Adrenal gland (tissue), 12 donors: ENCODE measurements around the gene THPO. TPM values are rescaled to one million over a fixed set of nuclear protein-coding genes. Genes with fewer than 3 reads are reported as not detected.

Experiments used
- DNase-seq, 7 donors: peaks; one replicate each; pipeline ENCODE4 v3.0.0-alpha.2; 2019 to 2020
- H3K27ac ChIP-seq, 5 donors: fragments of 200-600 bp; sonication (generic) in 4 of 5; 1 replicate in 3 of 5; 2 replicates in 2 of 5; pipeline versions ENCODE4 v1.5.1 to v1.8.0; 2016 to 2020; ENCODE audit warnings: mild to moderate bottlenecking in 1 of 5
- H3K27me3 ChIP-seq: fragments of 200-600 bp; 2 replicates; pipeline ENCODE4 v1.8.0; 2021
- H3K36me3 ChIP-seq, 2 donors: fragments of 200-600 bp; replicated peaks in 1 of 2; 1 replicate in 1 of 2; 2 replicates in 1 of 2; pipeline versions ENCODE4 v1.5.1 to v1.8.0; 2018 to 2022
- H3K4me1 ChIP-seq, 2 donors: fragments of 200-600 bp; replicated peaks in 1 of 2; 1 replicate in 1 of 2; 2 replicates in 1 of 2; pipeline versions ENCODE4 v1.5.1 to v1.8.0; 2018 to 2021
- H3K4me3 ChIP-seq, 4 donors: fragments of 200-600 bp; sonication (generic) in 3 of 4; one replicate each; pipeline ENCODE4 v1.5.1; 2016 to 2018
- H3K9me3 ChIP-seq, 3 donors: fragments of 200-600 bp; sonication (generic) in 1 of 3; replicated peaks in 1 of 3; 1 replicate in 2 of 3; 2 replicates in 1 of 3; pipeline versions ENCODE4 v1.5.1 to v1.8.0; 2016 to 2021
- POLR2A ChIP-seq, 2 donors: fragments of 450-650 bp; IDR thresholded peaks; one replicate each; pipeline ENCODE4 v1.6.1; 2017; ENCODE audit warnings: antibody characterized with exemption in 2 of 2, mild to moderate bottlenecking in 2 of 2, moderate library complexity in 1 of 2
- WGBS, 4 donors: extraction: QIAGEN DNeasy Blood & Tissue Kit in 2 of 4; methylation state at CpG; one replicate each; pipeline versions ENCODE4 v1.1.5 to v1.1.7; 2013 to 2017; 5-methylcytosine and 5-hydroxymethylcytosine counted together
- intact Hi-C, 2 donors: fragments of 100-400 bp; cut with DNase I; formaldehyde crosslinking; loops; one replicate each; pipeline versions ENCODE4 v1.14.1 to v1.15.0; 2022 to 2023
- polyA plus RNA-seq, 3 donors: library from polyadenylated mRNA; stranded (reverse); fragments of 200-250 nt in 2 of 3; fragments of 350-450 nt in 1 of 3; fragmentation: Illumina TruSeq in 1 of 3; extraction: RNeasy Lipid Tissue Mini Kit (QIAGEN cat#74804) in 1 of 3; gene quantifications; one replicate each; pipeline ENCODE4 v1.2.3, GENCODE V29; 2013 to 2014
- total RNA-seq, 9 donors: library from RNA; depleted of rRNA in 4 of 9; stranded (reverse); fragments of >200 nt in 4 of 9; fragments of 120-200 nt in 1 of 9; fragmentation: NEBNext Ultra II Directional in 1 of 9; extraction: Animal tissue kit (Norgen Biotek cat#: 25700) in 1 of 9; gene quantifications; one replicate each; pipeline versions ENCODE4 v1.1.0 to v1.2.4, GENCODE V29; 2013 to 2023
- TF ChIP-seq, protein P1 (sequence below), 6 experiments: fragments of 450-650 bp in 4 of 6; fragments of 200-600 bp in 2 of 6; sonication (generic) in 1 of 6; IDR thresholded peaks; 1 replicate in 5 of 6; 2 replicates in 1 of 6; pipeline versions ENCODE4 v1.5.1 to v1.8.0; 2016 to 2021; ENCODE audit warnings: antibody characterized with exemption in 6 of 6, mild to moderate bottlenecking in 2 of 6, moderate library complexity in 1 of 6
- donor health status: healthy with polysubstance abuse.
- donor health status: Bipolar disorder and iron deficiency.
- donor health status: DM: yes; HTN: yes; CAD: no.
- donor health status: DM: no; HTN: no; CAD: no.
- donor health status: DM: no; HTN: no; CAD: no.
- donor health status: DM: yes; HTN: yes; CAD: no.

The THPO gene
- total and polyA plus RNA-seq, 12 donors, result 0.11 to 5.3 (median 2.2) TPM; not detected in 3

- H3K36me3 ChIP-seq, result no peaks in the 10 kb centered on the region
- no peak overlapping the region for H3K27ac ChIP-seq
- DNase-seq, result peak; percentile 71 to 84 (median 74)
- WGBS, 4 donors, result 19 to 35% (median 24%) methylated on average over 10 to 12 of the region's 14 CpGs
- H3K27me3 ChIP-seq, result no peaks in the 10 kb centered on the region
- intact Hi-C loops, result loop anchor here in 1 of 2 donors (5.0 kb wide), 2 partner anchors 95 to 125 kb away; no protein-coding TSS in a partner anchor
- H3K9me3 ChIP-seq, result no peaks in the 10 kb centered on the region
- TF ChIP-seq, protein P1, sequence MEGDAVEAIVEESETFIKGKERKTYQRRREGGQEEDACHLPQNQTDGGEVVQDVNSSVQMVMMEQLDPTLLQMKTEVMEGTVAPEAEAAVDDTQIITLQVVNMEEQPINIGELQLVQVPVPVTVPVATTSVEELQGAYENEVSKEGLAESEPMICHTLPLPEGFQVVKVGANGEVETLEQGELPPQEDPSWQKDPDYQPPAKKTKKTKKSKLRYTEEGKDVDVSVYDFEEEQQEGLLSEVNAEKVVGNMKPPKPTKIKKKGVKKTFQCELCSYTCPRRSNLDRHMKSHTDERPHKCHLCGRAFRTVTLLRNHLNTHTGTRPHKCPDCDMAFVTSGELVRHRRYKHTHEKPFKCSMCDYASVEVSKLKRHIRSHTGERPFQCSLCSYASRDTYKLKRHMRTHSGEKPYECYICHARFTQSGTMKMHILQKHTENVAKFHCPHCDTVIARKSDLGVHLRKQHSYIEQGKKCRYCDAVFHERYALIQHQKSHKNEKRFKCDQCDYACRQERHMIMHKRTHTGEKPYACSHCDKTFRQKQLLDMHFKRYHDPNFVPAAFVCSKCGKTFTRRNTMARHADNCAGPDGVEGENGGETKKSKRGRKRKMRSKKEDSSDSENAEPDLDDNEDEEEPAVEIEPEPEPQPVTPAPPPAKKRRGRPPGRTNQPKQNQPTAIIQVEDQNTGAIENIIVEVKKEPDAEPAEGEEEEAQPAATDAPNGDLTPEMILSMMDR (IDR thresholded peaks at IDR 0.05), result peak; percentile 86 to 95 (median 90)
- no peak for TF ChIP-seq POLR2A (IDR thresholded peaks at IDR 0.05)
- no peaks in the 10 kb centered on the region for H3K4me1 ChIP-seq
- no peak overlapping the region for H3K4me3 ChIP-seq
These were observed 39.8 kb upstream of the THPO start for GRCh38 chr3:184417619-184418327.

- H3K36me3 ChIP-seq, result no peaks in the 10 kb centered on the region
- H3K27me3 ChIP-seq, result no peaks in the 10 kb centered on the region
- no peaks in the 10 kb centered on the region for H3K4me1 ChIP-seq
- no peak for DNase-seq
- intact Hi-C loops, result loop anchor here in 1 of 2 donors (5.0 kb wide), 2 partner anchors 97 to 127 kb away; no protein-coding TSS in a partner anchor
- no peak overlapping the region for H3K27ac ChIP-seq
- WGBS, 4 donors, result 82 to 91% (median 85%) methylated on average over 4 of the region's 4 CpGs
- TF ChIP-seq, protein P1 (IDR thresholded peaks at IDR 0.05), result no peak
- TF ChIP-seq POLR2A (IDR thresholded peaks at IDR 0.05), result no peak
- H3K4me3 ChIP-seq, result no peak overlapping the region
- H3K9me3 ChIP-seq, result no peaks in the 10 kb centered on the region
These were observed 37.1 kb upstream of the THPO start for GRCh38 chr3:184415203-184415490.

GRCh38 chr3:184414418-184415202 is 36.6 kb upstream of the THPO start:
- intact Hi-C loops, result loop anchor here in 1 of 2 donors (5.0 kb wide), 2 partner anchors 98 to 128 kb away; no protein-coding TSS in a partner anchor
- Histone ChIP-seq H3K36me3 (no peaks in the 10 kb centered on the region), H3K4me1 (no peaks in the 10 kb centered on the region), H3K27ac (no peak overlapping the region), H3K27me3 (no peaks in the 10 kb centered on the region), H3K4me3 (no peak overlapping the region), H3K9me3 (no peaks in the 10 kb centered on the region)
- TF ChIP-seq, protein P1 (IDR thresholded peaks at IDR 0.05), result no peak
- no peak for TF ChIP-seq POLR2A (IDR thresholded peaks at IDR 0.05)
- DNase-seq, result no peak
- WGBS, 4 donors, result 80 to 84% (median 81%) methylated on average over 16 of the region's 16 CpGs

DNA sequence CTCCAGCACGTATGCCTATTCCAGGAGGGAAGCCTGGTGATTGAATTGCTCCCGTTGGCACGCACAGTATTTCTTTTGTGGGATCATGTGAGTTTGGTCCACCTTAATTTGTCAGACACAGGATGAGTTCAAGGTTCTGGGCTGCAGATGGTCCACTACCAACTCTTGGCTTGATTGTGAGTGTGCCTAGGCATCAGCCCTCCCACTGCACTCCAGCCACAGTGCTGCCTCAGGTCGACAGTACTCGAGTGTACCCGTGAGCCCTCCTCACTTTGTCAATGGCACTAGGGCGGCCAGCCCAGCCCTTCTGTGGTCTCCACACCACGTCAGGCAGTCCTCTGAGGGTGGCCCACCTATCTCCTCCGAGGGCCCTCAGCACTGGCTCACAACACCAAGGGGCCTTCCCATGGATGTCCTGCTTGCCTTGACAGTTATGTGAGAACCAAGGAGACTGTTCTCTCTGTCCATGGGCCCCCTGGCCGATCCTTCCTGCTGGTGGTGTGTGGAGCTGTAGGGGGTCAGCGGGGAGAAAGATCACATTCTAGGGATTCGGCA is 32.0 kb upstream of the THPO start:
- intact Hi-C loops, result no loop called here
- Histone ChIP-seq H3K9me3 (no peaks in the 10 kb centered on the region), H3K27me3 (no peaks in the 10 kb centered on the region), H3K4me3 (no peak overlapping the region), H3K4me1 (no peaks in the 10 kb centered on the region), H3K36me3 (no peaks in the 10 kb centered on the region), H3K27ac (no peak overlapping the region)
- WGBS, 4 donors, result 64 to 90% (median 73%) methylated on average over 6 to 12 of the region's 12 CpGs
- no peak for DNase-seq
- no peak for TF ChIP-seq POLR2A (IDR thresholded peaks at IDR 0.05)
- TF ChIP-seq, protein P1 (IDR thresholded peaks at IDR 0.05), result no peak
